K562 (cell line): ENCODE measurements around the gene IGF2BP1.

Experiments
- CTCF ChIP-seq, 3 experiments: IDR thresholded peaks in 2 of 3; conservative IDR thresholded peaks in 1 of 3; 2 replicates each; pipeline ENCODE4 v1.5.1; 2011 to 2012; ENCODE audit warnings: low read length in 3 of 3, mild to moderate bottlenecking in 3 of 3, control low read depth in 2 of 3, improper control_type of control experiment in 1 of 3, inconsistent platforms in 1 of 3, low read depth in 1 of 3, mixed read lengths in 1 of 3, moderate library complexity in 1 of 3; ENCODE audit not compliant: insufficient read depth in 2 of 3
- NR2F6 ChIP-seq: fragments of 450-650 bp; formaldehyde crosslinking; IDR thresholded peaks from 2 replicates; pipeline ENCODE4 v1.4.0; 2020; ENCODE audit warnings: mild to moderate bottlenecking
- ZBTB49 ChIP-seq: sonication (generic); formaldehyde crosslinking; IDR thresholded peaks from 2 replicates; pipeline ENCODE4 v1.8.0; 2022; ENCODE audit warnings: missing genetic modification reagents, mild to moderate bottlenecking, borderline replicate concordance
- ZNF274 ChIP-seq: IDR thresholded peaks from 2 replicates; pipeline ENCODE4 v1.6.1; 2011; ENCODE audit warnings: low read depth, mild to moderate bottlenecking, low read length, moderate library complexity, borderline replicate concordance

GRCh38 chr17:49000943-49001342, 3.8 kb downstream of the IGF2BP1 start:
- TF ChIP-seq CTCF (IDR thresholded peaks at IDR 0.05 in 2 of 3, conservative IDR thresholded peaks at IDR 0.05 in 1 of 3; ENCODE audit: insufficient read depth in 2 of 3, low read depth in 1 of 3, low read length in 3 of 3): no peak
- TF ChIP-seq ZBTB49 (CRISPR knock-in tag): no peak
- TF ChIP-seq ZNF274: no peak
- TF ChIP-seq NR2F6: no peak
